K562 (cell line): Measurements from ENCODE around the gene CARD9. TPM values are rescaled to one million over a fixed set of nuclear protein-coding genes. Genes with fewer than 3 reads are reported as not detected.

Source experiments
- BCL6 ChIP-seq: fragments of 250-450 bp; sonication (Bioruptor Pico); IDR thresholded peaks from 2 replicates; pipeline ENCODE4 v1.4.0; 2020
- BHLHE40 ChIP-seq: IDR thresholded peaks from 2 replicates; pipeline ENCODE4 v1.6.1; 2011; ENCODE audit warnings: low read length, improper control_type of control experiment
- CC2D1A ChIP-seq: fragments of 450-650 bp; IDR thresholded peaks from 2 replicates; pipeline ENCODE4 v1.6.1; 2017; ENCODE audit warnings: mild to moderate bottlenecking
- ELF1 ChIP-seq: fragments of 200-800 bp; sonication (Bioruptor generic); IDR thresholded peaks from 2 replicates; pipeline ENCODE4 v1.6.1; 2016; ENCODE audit warnings: missing genetic modification characterization, missing compliant biosample characterization
- MCM3 ChIP-seq: fragments of 450-650 bp; IDR thresholded peaks from 2 replicates; pipeline ENCODE4 v1.6.1; 2016
- POLR2G ChIP-seq: fragments of 200-400 bp; formaldehyde crosslinking; IDR thresholded peaks from 2 replicates; pipeline ENCODE4 v1.6.1; 2017; ENCODE audit warnings: low read depth, mild to moderate bottlenecking, antibody characterized with exemption, low read length, moderate library complexity
- POLR2H ChIP-seq: IDR thresholded peaks from 2 replicates; pipeline ENCODE4 v1.6.1; 2016; ENCODE audit warnings: missing genetic modification characterization, low read depth, mild to moderate bottlenecking, control low read depth, missing compliant biosample characterization, moderate library complexity
- RBM34 ChIP-seq: fragments of 200-400 bp; formaldehyde crosslinking; IDR thresholded peaks from 2 replicates; pipeline ENCODE4 v1.6.1; 2018; ENCODE audit warnings: low read length, borderline replicate concordance; ENCODE audit not compliant: insufficient read depth
- RERE ChIP-seq: sonication (generic); formaldehyde crosslinking; IDR thresholded peaks from 2 replicates; pipeline ENCODE4 v1.8.0; 2023; ENCODE audit warnings: missing genetic modification reagents, mild to moderate bottlenecking, borderline replicate concordance
- TBL1XR1 ChIP-seq, 2 experiments: IDR thresholded peaks; 2 replicates each; pipeline ENCODE4 v1.6.1; 2012; ENCODE audit warnings: improper control_type of control experiment in 2 of 2, low read length in 2 of 2, mild to moderate bottlenecking in 1 of 2
- UBTF ChIP-seq, 2 experiments: IDR thresholded peaks; 2 replicates each; pipeline ENCODE4 v1.6.1; 2012; ENCODE audit warnings: improper control_type of control experiment in 2 of 2, low read depth in 2 of 2, low read length in 2 of 2, borderline replicate concordance in 1 of 2
- ZBTB1 ChIP-seq: sonication (generic); formaldehyde crosslinking; IDR thresholded peaks from 2 replicates; pipeline ENCODE4 v1.8.1; 2023; ENCODE audit warnings: missing genetic modification reagents, low read depth, mild to moderate bottlenecking, borderline replicate concordance
- ZBTB12 ChIP-seq: fragments of 250-450 bp; sonication (Bioruptor Pico); IDR thresholded peaks from 2 replicates; pipeline ENCODE4 v1.4.0; 2020
- ZBTB33 ChIP-seq: sonication (generic); formaldehyde crosslinking; IDR thresholded peaks from 2 replicates; pipeline ENCODE4 v1.8.1; 2023; ENCODE audit warnings: mild to moderate bottlenecking, missing genetic modification reagents
- ZNF263 ChIP-seq: sonication (generic); formaldehyde crosslinking; IDR thresholded peaks from 2 replicates; pipeline ENCODE4 v1.8.0; 2022; ENCODE audit warnings: mild to moderate bottlenecking, missing genetic modification reagents, borderline replicate concordance
- polyA plus RNA-seq, 8 experiments: library from polyadenylated mRNA; depleted of rRNA in 4 of 8; stranded (reverse) in 5 of 8; unstranded in 3 of 8; fragments of >200 nt; fragmentation: Nextera tagmentation in 2 of 8; fragmentation: Illumina TruSeq in 1 of 8; extraction: Ambion mirVana in 2 of 8; extraction: Trizol in 1 of 8; gene quantifications; 2 replicates each; pipeline versions ENCODE4 v1.2.1 to v1.2.3, GENCODE V29; 2011 to 2014; ENCODE audit warnings: inconsistent platforms in 1 of 8, missing spikeins in 1 of 8
- total RNA-seq, 7 experiments: library from RNA; depleted of rRNA in 6 of 7; stranded (reverse); fragments of >200 nt in 6 of 7; fragmentation: Illumina TruSeq in 2 of 7; extraction: Trizol in 2 of 7; gene quantifications; 2 replicates each; pipeline versions ENCODE4 v1.2.1 to v1.2.3, GENCODE V29; 2011 to 2021; ENCODE audit warnings: low replicate concordance in 1 of 7

The CARD9 gene
- total and polyA plus RNA-seq, 9 of the 15 experiments (the other 6 are each of a cell fraction or from before 2014, with no cell fraction given), result 1.7 to 53.0 (median 9.7) TPM

GRCh38 chr9:136349546-136349945, 23.9 kb downstream of the CARD9 start (continued):
- TF ChIP-seq ZBTB1 (CRISPR knock-in tag), result no peak
- TF ChIP-seq BCL6 (CRISPR knock-in tag), result no peak
- TF ChIP-seq RBM34, result no peak
- TF ChIP-seq ELF1 (tag), result no peak
- peak; percentile 8; the same call in 1 of the 2 replicates for TF ChIP-seq POLR2G
- no peak for TF ChIP-seq UBTF (IDR thresholded peaks at IDR 0.05; ENCODE audit: borderline replicate concordance in 1 of 2, low read depth in 2 of 2, low read length in 2 of 2)
- no peak for TF ChIP-seq CC2D1A
- no peak for TF ChIP-seq ZBTB12
- TF ChIP-seq TBL1XR1 (IDR thresholded peaks at IDR 0.05; ENCODE audit: low read length in 2 of 2), result no peak
- no peak for TF ChIP-seq MCM3
- TF ChIP-seq ZNF263 (CRISPR knock-in tag), result no peak
- TF ChIP-seq BHLHE40, result peak; percentile 70
- TF ChIP-seq POLR2H, result no peak
- no peak for TF ChIP-seq RERE (CRISPR knock-in tag)
- TF ChIP-seq ZBTB33 (CRISPR knock-in tag), result no peak
